Brain microvascular endothelial cell (primary cell): ENCODE results near the gene PBX4.
"Not testable (repeated sequence)": the region's sequence is repeated elsewhere in the genome, so short reads cannot be mapped to it uniquely, and the experiment has no call there.

Experiments
- DNase-seq: peaks from one replicate; pipeline ENCODE4 v3.0.0-alpha.2; 2020
- H3K27ac ChIP-seq: fragments of 250-450 bp; sonication (Bioruptor Pico); 2 replicates; pipeline ENCODE4 v1.5.1; 2020; ENCODE audit warnings: mild to moderate bottlenecking, moderate library complexity
- H3K27me3 ChIP-seq: fragments of 250-450 bp; sonication (Bioruptor Pico); replicated peaks from 2 replicates; pipeline ENCODE4 v1.5.1; 2020; ENCODE audit warnings: mild to moderate bottlenecking
- H3K36me3 ChIP-seq: fragments of 250-450 bp; sonication (Bioruptor Pico); replicated peaks from 2 replicates; pipeline ENCODE4 v1.5.1; 2020; ENCODE audit warnings: mild to moderate bottlenecking
- H3K4me3 ChIP-seq: 2 replicates; pipeline ENCODE4 v1.5.1; 2011; ENCODE audit warnings: low read depth, mild to moderate bottlenecking, control low read depth, low read length, moderate library complexity
- CTCF ChIP-seq: IDR thresholded peaks from 2 replicates; pipeline ENCODE4 v1.5.1; 2011; ENCODE audit warnings: low read depth, mild to moderate bottlenecking, moderate library complexity, low read length, control low read depth, inconsistent platforms; ENCODE audit errors: missing control alignments
- in situ Hi-C: cut with HindIII; loops from 2 replicates; pipeline ENCODE4 v1.10.0; 2017; ENCODE audit warnings: low sequenced_read_pairs, low pct_ligation_motif_present

PBX4 gene

GRCh38 chr19:19618219-19619051 is at the start of gene PBX4:
PBX4 (minus strand) TSS chr19:19618687; CDS start chr19:19618629, 58 bp downstream.
- in situ Hi-C loops: no loop called here
- TF ChIP-seq CTCF: no peak
- Histone ChIP-seq H3K27me3 (no peaks in the 10 kb centered on the region), H3K36me3 (no peaks in the 10 kb centered on the region), H3K27ac (no peak within 1 kb of the TSS), H3K4me3 (peak within 1 kb of the TSS; percentile 47)
- peak; percentile 82 for DNase-seq

- DNase-seq, H3K36me3 ChIP-seq, H3K27me3 ChIP-seq, H3K27ac ChIP-seq, H3K4me3 ChIP-seq, in situ Hi-C loops: not testable (repeated sequence)
Observed at GRCh38 chr19:19665420-19665948, 47.0 kb upstream of the PBX4 start.

- peak; percentile 13 for TF ChIP-seq CTCF
- Histone ChIP-seq H3K4me3 (peak within 1 kb of the TSS; percentile 97), H3K36me3 (peaks cover 14% of the 10 kb centered on the region), H3K27ac (peak within 1 kb of the TSS; percentile 91), H3K27me3 (no peaks in the 10 kb centered on the region)
- peak; percentile 92 for DNase-seq
- in situ Hi-C loops: no loop called here
Observed at GRCh38 chr19:19663256-19664120, 45.0 kb upstream of the PBX4 start, which contains the start of gene ATP13A1. ATP13A1 (minus strand) TSS chr19:19663676; CDS start chr19:19663666, 10 bp downstream.

- peak overlapping the region; percentile 91 for H3K27ac ChIP-seq
- TF ChIP-seq CTCF: no peak
- no peak for DNase-seq
- H3K27me3 ChIP-seq: no peaks in the 10 kb centered on the region
- in situ Hi-C loops: no loop called here
- H3K36me3 ChIP-seq: peaks cover 18% of the 10 kb centered on the region
- H3K4me3 ChIP-seq: peak overlapping the region; percentile 97
Observed at GRCh38 chr19:19662871-19663255, 44.4 kb upstream of the PBX4 start.

- Histone ChIP-seq H3K36me3 (peaks cover 23% of the 10 kb centered on the region), H3K27ac (no peak overlapping the region), H3K4me3 (peak overlapping the region; percentile 97), H3K27me3 (no peaks in the 10 kb centered on the region)
- TF ChIP-seq CTCF: no peak
- DNase-seq: no peak
- in situ Hi-C loops: no loop called here
Observed at GRCh38 chr19:19662344-19662743, 43.9 kb upstream of the PBX4 start.
